Measurements from ENCODE around the gene USP32. TPM values are rescaled to one million over a fixed set of nuclear protein-coding genes. Genes with fewer than 3 reads are reported as not detected.
"Not testable (repeated sequence)": the region's sequence is repeated elsewhere in the genome, so short reads cannot be mapped to it uniquely, and the experiment has no call there.

The USP32 gene
- total RNA-seq, 2 donors from 2014 or later, result 54.1 to 74.3 TPM

DNA sequence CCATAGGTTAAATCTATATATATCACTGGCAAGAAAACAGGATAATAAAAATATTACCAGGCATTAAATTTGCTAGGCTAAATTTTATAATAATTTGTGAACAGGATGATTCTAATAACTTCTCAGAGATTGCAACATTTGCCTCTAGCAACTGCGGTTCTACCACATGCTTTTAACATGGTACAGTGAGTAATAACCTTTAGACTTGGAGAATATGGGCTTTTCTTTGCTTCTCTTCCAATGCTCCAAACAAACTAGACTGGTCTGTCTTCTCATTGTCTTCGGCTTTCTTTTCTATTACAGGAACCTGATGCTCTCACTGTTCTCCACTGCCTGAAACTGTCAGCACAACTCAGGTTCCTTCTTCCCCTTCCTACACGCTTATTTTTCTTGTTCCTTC, 161.6 kb downstream of the USP32 start:
- Mint-ChIP-seq H3K9me3 (no peaks in the 10 kb centered on the region), H3K27ac (no peak overlapping the region), H3K4me1 (no peaks in the 10 kb centered on the region), H3K36me3 (ENCODE audit: low read depth) (peaks cover 15% of the 10 kb centered on the region), H3K4me3 (no peak overlapping the region), H3K27me3 (ENCODE audit: insufficient read depth) (no peaks in the 10 kb centered on the region)
- Histone ChIP-seq H3K27ac (ENCODE audit: low read depth, low read length) (no peak overlapping the region), H3K9me3 (ENCODE audit: control insufficient read depth, low read length) (no peaks in the 10 kb centered on the region), H3K27me3 (ENCODE audit: control insufficient read depth, insufficient read depth, low read length, poor library complexity, severe bottlenecking) (no peaks in the 10 kb centered on the region), H3K9ac (ENCODE audit: extremely low read depth, low read length, poor library complexity, severe bottlenecking) (no peak overlapping the region), H3K4me3 (ENCODE audit: low read length) (no peak overlapping the region), H3K4me1 (ENCODE audit: control insufficient read depth, insufficient read depth, low read length) (no peaks in the 10 kb centered on the region), H3K36me3 (ENCODE audit: control insufficient read depth, insufficient read depth, low read length) (peaks cover 12% of the 10 kb centered on the region)
- 92 to 100% methylated on average over 3 of the region's 3 CpGs for WGBS, 2 experiments (ENCODE audit: insufficient coverage in 1 of 2, insufficient read length in 1 of 2)
- no peak for DNase-seq
- TF ChIP-seq CTCF (conservative IDR thresholded peaks at IDR 0.05), result no peak

- H3K4me1 Mint-ChIP-seq, result peaks cover 3% of the 10 kb centered on the region
These were observed 162.6 kb downstream of the USP32 start for GRCh38 chr17:60229188-60229802.

GRCh38 chr17:60227276-60227675, 164.7 kb downstream of the USP32 start:
- peaks cover 20% of the 10 kb centered on the region for H3K36me3 Mint-ChIP-seq (ENCODE audit: low read depth)
- H3K4me3 Mint-ChIP-seq; DNase-seq; H3K9ac ChIP-seq (ENCODE audit: extremely low read depth, low read length, poor library complexity, severe bottlenecking); H3K27me3 Mint-ChIP-seq (ENCODE audit: insufficient read depth); H3K4me1 ChIP-seq (ENCODE audit: control insufficient read depth, insufficient read depth, low read length); H3K27ac Mint-ChIP-seq; H3K9me3 Mint-ChIP-seq; H3K4me1 Mint-ChIP-seq; H3K27me3 ChIP-seq (ENCODE audit: control insufficient read depth, insufficient read depth, low read length, poor library complexity, severe bottlenecking); H3K4me3 ChIP-seq (ENCODE audit: low read length); H3K9me3 ChIP-seq (ENCODE audit: control insufficient read depth, low read length); H3K27ac ChIP-seq (ENCODE audit: low read depth, low read length): not testable (repeated sequence)
- WGBS, 2 experiments (ENCODE audit: insufficient coverage in 1 of 2, insufficient read length in 1 of 2), result 90 to 96% methylated on average over 3 to 8 of the region's 8 CpGs
- peaks cover 29% of the 10 kb centered on the region for H3K36me3 ChIP-seq (ENCODE audit: control insufficient read depth, insufficient read depth, low read length)

More at GRCh38 chr17:60229188-60229802, 162.6 kb downstream of the USP32 start:
- H3K27me3 Mint-ChIP-seq (ENCODE audit: insufficient read depth), result no peaks in the 10 kb centered on the region
- H3K9me3 Mint-ChIP-seq, result no peaks in the 10 kb centered on the region
- peaks cover 17% of the 10 kb centered on the region for H3K36me3 Mint-ChIP-seq (ENCODE audit: low read depth)
- Histone ChIP-seq H3K36me3 (ENCODE audit: control insufficient read depth, insufficient read depth, low read length) (peaks cover 13% of the 10 kb centered on the region), H3K27ac (ENCODE audit: low read depth, low read length) (no peak overlapping the region), H3K4me1 (ENCODE audit: control insufficient read depth, insufficient read depth, low read length) (peaks cover 4% of the 10 kb centered on the region), H3K27me3 (ENCODE audit: control insufficient read depth, insufficient read depth, low read length, poor library complexity, severe bottlenecking) (no peaks in the 10 kb centered on the region), H3K9me3 (ENCODE audit: control insufficient read depth, low read length) (no peaks in the 10 kb centered on the region), H3K4me3 (ENCODE audit: low read length) (no peak overlapping the region), H3K9ac (ENCODE audit: extremely low read depth, low read length, poor library complexity, severe bottlenecking) (no peak overlapping the region)
- no peak for DNase-seq
- TF ChIP-seq CTCF (conservative IDR thresholded peaks at IDR 0.05), result peak; percentile 42
- 89 to 100% methylated on average over 2 to 3 of the region's 3 CpGs for WGBS, 2 experiments (ENCODE audit: insufficient coverage in 1 of 2, insufficient read length in 1 of 2)
- no peak overlapping the region for H3K27ac Mint-ChIP-seq
- H3K4me3 Mint-ChIP-seq, result no peak overlapping the region

DNA sequence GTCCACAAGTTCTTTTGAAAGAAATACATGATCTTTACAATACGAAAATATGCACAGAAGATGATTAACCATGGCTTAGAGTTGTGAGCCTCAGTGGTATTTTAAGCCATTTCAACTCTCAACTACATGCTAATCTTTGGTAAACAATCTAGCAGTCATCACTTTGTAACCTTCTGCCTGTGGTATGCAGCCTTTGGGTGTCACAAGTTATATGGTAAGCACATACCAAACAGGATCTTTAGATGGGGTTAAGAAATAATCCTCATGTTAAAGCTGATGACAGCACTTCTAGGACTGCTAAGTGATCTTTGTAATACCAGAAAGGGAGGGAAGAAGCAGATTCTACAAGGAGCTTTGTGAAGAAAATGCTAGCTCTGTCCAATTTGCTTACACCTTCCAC, 167.9 kb downstream of the USP32 start:
- H3K9me3 Mint-ChIP-seq, result no peaks in the 10 kb centered on the region
- Histone ChIP-seq H3K36me3 (ENCODE audit: control insufficient read depth, insufficient read depth, low read length) (peaks cover 41% of the 10 kb centered on the region), H3K9ac (ENCODE audit: extremely low read depth, low read length, poor library complexity, severe bottlenecking) (no peak overlapping the region), H3K4me3 (ENCODE audit: low read length) (no peak overlapping the region), H3K27ac (ENCODE audit: low read depth, low read length) (no peak overlapping the region), H3K9me3 (ENCODE audit: control insufficient read depth, low read length) (no peaks in the 10 kb centered on the region), H3K27me3 (ENCODE audit: control insufficient read depth, insufficient read depth, low read length, poor library complexity, severe bottlenecking) (no peaks in the 10 kb centered on the region), H3K4me1 (ENCODE audit: control insufficient read depth, insufficient read depth, low read length) (peaks cover 4% of the 10 kb centered on the region)
- TF ChIP-seq CTCF (conservative IDR thresholded peaks at IDR 0.05), result no peak
- peaks cover 8% of the 10 kb centered on the region for H3K4me1 Mint-ChIP-seq
- no peak overlapping the region for H3K4me3 Mint-ChIP-seq
- no peaks in the 10 kb centered on the region for H3K27me3 Mint-ChIP-seq (ENCODE audit: insufficient read depth)
- 80 to 82% methylated on average over 1 of the region's 1 CpG for WGBS, 2 experiments (ENCODE audit: insufficient coverage in 1 of 2, insufficient read length in 1 of 2)
- no peak for DNase-seq
- H3K36me3 Mint-ChIP-seq (ENCODE audit: low read depth), result peaks cover 34% of the 10 kb centered on the region
- H3K27ac Mint-ChIP-seq, result peak overlapping the region; percentile 81

Measured in endodermal cell (in vitro differentiated cells).